ENCODE results near the gene CTBP2. TPM values are rescaled to one million over a fixed set of nuclear protein-coding genes. Genes with fewer than 3 reads are reported as not detected.

The CTBP2 gene
- total RNA-seq, 1 donor from 2014 or later, result 94.5 TPM

- no peak for DNase-seq (ENCODE audit: low spot score)
These were observed 217.8 kb downstream of the CTBP2 start for GRCh38 chr10:124942317-124943169.

- no peak for DNase-seq (ENCODE audit: low spot score)
These were observed 218.5 kb downstream of the CTBP2 start, which contains the start of gene ZRANB1 for GRCh38 chr10:124941823-124942222. ZRANB1 (plus strand) TSS chr10:124942123; CDS start chr10:124942494, 371 bp downstream.

DNA sequence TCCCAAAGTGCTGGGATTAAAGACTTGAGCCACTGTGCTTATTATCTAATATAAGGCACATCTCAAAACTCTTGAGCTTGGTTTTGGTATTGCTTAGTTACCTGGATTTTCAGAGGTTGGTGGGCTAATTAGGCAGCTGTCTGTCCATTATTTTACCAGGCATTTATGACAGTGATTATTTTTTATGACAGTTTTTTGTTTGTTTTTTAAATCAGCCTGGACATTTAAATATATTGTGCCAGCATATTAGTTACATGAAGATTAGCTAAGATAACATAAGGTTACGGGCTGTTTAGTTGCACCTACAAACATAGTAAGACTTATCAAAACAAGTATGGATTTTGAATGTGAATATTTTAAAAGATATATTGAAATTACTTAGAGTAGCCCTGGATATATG, 221.1 kb downstream of the CTBP2 start:
- DNase-seq (ENCODE audit: low spot score), result no peak

DNA sequence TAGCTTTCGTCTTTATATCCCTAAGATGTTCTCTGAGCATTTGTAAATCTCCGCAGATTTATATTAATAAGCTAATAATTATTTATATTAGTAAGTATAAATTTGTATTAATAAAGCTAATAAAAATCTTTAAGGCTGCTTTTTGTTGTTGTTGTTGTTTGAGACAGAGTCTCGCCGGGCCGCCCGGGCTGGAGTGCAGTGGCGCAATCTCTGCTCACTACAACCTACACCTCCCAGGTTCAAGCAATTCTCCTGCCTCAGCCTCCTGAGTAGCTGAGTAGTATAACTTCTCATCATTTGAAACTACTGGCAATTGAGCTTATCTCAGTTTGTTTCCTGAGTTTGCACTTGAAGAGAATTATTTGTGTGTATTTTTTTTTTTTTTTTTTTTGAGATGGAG, 223.6 kb downstream of the CTBP2 start:
- DNase-seq (ENCODE audit: low spot score), result no peak

DNA sequence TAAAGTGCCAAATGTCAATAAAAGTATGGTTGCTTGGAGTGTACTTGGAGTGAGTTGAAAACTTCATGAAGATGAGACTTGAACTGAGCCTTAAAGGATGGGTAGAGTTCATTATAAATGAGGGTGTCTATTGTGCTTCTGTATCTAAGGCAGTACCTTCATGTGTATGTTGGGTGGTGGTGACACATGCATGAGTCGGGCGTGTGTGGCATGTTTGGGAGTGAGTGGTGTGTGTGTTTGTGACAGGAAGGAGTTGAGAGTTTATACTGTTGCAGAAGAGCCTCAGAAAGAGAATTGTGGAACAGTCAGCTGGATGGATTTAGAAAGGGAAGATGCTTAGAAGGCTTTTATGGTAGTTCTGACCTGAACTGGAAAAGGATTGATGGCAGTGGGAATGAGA, 224.4 kb downstream of the CTBP2 start:
- DNase-seq (ENCODE audit: low spot score), result no peak

Other genes starting within 250 kb of the CTBP2 start
- gene ZRANB1, start 218.4 kb downstream of the CTBP2 start, total RNA-seq, result 26.3 TPM